ENCODE results near the gene PAX2.

PAX2 gene

DNA sequence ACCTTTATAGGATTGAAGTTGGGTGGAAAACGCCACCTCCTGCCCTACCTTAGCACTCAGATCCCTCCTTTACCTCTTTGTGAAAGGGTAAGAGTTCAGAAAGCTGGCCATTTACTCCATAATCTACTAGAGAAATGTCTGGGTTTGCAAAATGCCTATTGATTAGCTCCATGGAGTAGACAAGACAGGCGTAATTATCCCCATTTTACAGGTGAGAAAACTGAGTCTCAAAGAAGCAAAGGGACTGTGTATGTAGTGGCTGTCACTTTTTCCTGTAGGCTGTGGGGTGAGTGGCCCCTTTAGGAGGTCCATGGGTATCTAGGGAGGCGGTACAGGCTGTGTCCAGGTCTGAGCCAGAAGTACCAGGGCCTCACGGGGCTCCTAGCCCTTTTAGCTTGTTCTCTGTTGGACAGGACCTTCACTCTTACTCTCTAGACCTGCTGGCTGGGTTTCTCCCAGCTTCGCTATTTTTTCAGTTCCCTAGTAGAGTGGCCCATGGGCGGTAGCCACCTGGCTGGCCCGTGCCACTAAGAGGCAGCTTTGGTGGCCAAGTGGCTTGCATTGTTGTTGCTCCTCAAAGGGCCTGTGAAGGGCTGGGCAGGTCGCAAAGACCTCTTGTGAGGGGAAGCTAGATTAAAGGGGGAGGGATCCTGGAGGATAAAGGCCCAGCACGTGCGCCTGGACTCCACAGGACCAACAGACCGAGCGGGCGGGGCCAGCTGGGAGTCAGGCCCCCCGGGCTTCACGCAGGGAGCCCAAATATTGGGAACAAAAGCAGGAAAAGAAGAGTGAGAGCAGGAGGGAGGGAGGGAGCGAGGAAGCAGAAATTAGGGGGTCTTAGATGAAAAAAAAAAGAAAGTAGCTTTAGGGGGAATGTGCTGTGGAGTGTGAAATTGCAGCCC is 4.7 kb upstream of the PAX2 start:
- DNase-seq: no peak

- no peak for DNase-seq
Measured at GRCh38 chr10:100741378-100742075, 3.9 kb upstream of the PAX2 start.

GRCh38 chr10:100742076-100742771 is 3.2 kb upstream of the PAX2 start:
- DNase-seq: no peak

DNA sequence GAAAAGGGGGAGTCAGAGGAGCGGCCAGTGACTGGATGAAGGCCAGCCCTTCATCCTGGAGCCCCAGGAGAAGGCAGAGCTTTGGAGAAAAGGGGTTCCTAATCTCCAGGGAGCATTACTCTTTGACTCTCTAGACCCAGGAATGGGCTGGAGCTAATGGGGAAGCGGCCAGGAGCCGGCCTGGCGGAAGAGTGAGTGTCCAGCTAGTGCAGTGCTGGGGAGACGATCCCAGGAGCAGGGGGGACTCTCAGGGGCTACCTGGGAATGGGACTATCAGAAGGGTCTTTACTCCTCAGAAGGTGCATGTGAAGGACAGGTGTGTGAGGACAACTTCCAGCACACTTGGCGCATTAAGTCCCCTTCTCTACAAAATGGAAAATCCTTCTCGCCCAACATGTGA is 2.4 kb upstream of the PAX2 start:
- DNase-seq: no peak

GRCh38 chr10:100743626-100744135 is 1.7 kb upstream of the PAX2 start:
- peak; percentile 53 for DNase-seq

DNA sequence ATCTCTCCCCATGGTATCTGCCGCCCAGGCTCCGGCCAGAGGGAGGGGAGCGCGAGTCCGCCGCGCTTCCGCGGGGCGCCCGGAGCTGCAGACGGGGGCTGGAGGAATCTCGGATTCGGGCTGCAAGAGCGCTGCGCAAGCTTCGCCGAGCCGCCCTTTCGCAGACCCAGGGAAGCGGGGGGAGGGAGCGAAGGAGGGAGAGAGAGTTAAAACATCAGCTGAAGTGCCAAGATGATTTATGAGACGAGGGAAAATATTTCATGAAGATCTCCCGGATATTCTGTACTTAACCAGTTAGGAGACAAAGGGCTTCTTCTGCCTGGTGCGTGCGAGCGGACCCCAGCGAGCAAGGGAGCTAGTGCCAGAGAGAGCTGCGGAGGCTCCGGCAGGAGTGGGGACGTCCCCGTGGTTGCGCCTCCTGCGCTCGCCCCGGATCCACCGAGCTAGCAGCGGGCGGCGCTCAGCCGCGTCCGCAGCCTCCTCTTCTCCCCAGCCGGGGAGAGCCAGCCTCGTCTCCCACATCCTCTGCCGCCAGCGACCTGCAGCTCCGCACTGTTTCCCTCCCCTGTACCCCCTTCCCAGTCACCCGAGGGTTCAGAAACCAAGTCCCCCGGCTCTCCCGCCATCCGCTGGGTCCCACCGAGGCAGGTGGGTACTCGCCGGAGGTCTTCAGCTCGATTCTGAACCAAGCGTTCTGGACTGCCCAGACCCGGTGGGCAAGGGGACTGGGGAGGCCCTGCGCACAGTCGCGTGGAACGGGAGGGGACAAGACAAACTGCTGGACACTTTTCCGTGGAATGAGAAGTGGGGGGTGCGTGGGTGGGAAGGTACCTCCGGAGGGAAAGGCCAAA is 1.0 kb upstream of the PAX2 start:
- no peak for DNase-seq

- DNase-seq: no peak
Measured at GRCh38 chr10:100745882-100746783, 751 bp downstream of the PAX2 start.

GRCh38 chr10:100746784-100747455 is 1.5 kb downstream of the PAX2 start:
- DNase-seq: no peak

DNA sequence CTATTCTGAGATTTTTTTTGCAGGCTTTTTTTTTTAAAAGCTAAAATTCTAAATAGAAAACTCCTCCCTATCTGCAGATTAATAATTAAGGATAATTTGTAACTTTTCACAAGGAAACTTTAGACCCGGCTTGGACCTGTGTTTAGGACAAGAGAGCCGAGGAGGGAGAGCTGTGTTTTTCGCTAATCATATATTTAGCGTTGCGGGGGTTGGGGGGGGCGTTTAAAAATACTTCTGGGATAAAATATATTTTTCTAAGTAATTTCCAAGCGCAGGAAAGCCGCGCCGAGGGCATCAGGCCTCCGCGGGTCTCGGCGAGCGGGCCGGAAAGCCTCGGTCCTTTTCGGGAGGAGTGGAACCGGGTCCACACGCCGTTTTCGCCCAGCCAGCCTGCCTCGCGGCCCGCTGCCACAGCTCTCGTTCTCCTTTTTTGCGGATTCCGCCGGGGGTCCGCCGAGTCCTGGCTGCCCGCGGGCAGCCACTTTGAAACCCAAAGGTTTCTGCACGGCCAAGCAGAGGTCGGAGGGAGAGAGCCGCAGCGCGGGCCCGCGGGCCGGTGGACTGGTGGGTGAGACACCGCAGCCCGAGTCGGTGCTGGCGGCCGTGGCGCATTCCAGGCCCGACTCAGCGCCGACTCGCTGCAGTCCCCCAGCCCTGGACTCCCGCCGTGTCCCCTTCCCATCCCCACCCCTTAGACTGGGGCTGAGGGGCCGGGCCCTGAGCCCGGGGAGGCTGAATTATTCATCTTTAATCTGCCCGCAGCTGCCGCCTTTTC is 2.3 kb downstream of the PAX2 start:
- DNase-seq: no peak

GRCh38 chr10:100748231-100749058 is 3.1 kb downstream of the PAX2 start:
- no peak for DNase-seq

DNA sequence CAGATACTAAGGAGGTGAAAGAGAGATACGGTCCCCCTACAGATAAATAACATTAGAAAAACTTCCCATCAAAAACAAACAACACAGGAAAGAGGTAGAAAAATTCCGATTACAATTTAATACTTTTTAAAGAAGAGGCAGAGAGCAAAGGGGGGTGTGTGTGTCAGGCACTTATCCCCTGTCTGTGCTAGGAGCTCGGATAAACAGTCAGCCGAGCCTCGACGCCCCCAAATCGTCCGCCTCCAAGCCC is 3.6 kb downstream of the PAX2 start:
- DNase-seq: no peak

DNA sequence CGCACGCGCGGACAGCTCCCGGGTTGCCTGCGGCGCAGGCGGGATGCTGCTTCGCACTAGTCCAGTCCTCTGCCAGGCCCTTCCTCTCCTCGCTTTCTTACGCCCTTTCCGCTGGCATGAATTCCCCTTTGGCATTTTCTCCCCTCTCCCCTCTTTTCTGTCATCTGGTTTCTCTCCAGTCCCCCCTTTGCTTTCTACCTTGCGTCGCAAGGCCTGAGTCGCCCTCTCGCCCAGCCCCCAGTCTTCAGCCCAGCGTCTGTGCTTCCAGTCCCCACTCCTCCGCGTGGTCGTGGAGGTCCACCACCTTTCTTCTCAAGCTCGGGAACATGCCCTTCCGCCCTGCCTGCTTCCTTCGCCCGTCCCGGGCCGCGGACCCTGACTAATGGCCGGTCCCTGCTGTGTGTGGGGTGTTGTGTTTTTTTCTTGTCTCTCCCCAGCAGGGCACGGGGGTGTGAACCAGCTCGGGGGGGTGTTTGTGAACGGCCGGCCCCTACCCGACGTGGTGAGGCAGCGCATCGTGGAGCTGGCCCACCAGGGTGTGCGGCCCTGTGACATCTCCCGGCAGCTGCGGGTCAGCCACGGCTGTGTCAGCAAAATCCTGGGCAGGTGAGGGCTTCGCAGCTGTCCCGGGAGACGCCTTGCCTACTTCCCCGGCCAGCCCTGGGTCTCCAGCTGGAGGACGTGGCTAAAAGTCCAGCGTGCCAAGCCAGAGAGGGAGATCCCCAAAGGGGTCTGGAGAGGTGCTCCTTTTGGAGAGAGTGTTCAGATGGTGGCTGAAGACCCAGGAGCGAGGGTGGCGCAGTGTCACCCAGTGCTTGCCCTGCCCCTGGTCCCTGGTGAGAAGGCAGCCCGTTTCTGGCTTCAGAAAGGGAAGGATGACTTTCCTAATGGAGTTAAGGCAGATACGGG is 4.2 kb downstream of the PAX2 start:
- no peak for DNase-seq

- no peak for DNase-seq
Measured at GRCh38 chr10:100750291-100751210, 5.2 kb downstream of the PAX2 start.

DNA sequence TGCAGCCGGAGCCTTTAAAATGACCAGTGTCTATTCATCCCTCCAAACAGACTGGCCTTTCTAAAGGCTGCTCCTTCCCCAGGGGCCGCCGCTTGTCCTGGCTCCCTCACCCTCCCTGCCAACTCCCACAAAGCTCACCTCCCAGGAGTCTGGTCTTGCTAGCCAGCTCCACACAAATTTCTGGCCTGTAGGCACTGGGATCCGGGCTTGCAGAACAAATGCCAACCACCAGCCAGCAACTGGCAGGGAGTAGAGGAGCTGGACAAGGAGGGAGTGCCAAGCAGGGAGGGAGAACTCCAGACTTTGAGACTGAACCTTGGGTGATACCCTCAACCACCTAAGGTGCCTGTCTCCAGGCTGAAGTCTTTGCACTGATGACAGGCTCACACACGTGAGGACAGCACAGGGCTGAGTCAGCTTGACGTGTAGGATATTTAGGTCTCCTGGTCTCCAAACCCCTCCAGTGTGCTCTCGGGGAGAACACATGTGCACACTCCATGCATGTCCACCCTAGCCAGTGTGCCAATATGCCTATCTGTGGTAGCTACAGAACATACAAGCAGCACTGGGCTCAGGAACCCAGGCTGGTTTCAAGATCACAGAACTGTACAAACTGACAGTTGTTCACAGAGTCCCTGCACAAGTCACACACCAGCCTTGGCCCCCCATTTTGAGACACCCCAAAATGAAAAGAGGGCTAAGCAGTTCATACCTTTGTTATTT is 6.0 kb downstream of the PAX2 start:
- no peak for DNase-seq

- DNase-seq: no peak
Measured at GRCh38 chr10:100755821-100756220, 10.4 kb downstream of the PAX2 start.

DNA sequence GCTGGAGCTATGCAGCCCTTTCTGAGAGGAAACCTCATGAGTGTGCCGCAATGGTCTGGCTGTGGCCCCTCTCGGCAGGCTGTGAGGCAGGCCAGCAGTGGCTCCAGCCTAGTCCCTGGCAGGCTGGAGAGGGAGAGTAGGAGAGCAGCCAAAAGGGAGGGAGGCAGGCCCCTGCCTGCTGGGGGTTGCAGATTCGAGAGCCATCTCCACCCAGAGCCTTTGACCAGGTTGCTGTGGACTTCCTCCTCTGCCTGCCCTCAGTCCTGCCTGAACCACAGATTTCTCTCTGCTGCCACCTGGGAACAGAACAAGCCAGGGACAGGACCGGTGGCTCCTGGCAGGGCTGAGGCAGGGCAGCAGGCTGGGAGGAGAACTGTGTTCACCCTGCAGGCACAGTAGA is 13.9 kb downstream of the PAX2 start:
- no peak for DNase-seq
